ENCODE results near the gene CDC42BPG. TPM values are rescaled to one million over a fixed set of nuclear protein-coding genes. Genes with fewer than 3 reads are reported as not detected.

CDC42BPG gene
- total RNA-seq, 1 experiment from 2014 or later, result 30.1 TPM

DNA sequence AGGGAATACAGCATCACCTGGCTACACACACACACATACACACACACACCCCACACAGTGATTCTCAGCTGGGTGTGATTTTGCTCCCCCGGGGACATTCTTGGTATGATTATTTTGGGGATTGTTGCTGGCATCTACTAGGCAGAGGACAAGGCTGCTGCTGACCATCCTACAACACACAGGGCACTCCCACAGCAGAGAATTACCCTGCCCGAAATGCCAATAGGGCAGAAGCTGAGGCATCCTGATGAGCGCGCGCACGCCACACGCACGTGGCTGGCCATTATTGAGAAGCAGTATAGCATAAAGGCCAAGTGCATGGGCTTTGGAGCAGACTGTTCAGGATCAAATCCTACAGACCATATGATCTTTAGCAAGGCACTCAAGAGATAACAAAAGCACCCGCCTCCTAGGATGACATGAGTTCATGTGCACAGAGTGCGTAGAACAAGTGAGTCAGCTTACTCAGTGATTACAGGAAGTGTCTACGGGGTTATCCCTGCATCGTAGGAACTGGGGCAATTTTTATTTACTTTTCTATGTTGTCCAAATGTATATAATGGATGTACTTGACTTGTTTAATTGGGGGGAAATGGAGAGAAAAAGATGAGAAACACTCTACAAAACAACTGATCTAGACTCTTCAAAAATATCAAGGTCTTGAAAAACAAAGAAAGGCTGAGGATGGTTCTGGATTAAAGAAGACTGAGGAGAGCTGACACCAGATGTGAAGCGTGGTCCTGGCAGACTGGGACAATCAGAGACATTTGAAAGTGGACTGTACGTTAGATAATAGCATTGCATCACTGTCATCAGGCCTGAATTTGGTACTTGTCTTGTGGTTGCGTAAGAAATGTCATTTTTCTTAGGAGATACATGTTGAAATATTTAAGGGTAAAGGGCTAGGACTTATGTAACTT, 41.2 kb upstream of the CDC42BPG start:
- Histone ChIP-seq H3K4me1 (ENCODE audit: control insufficient read depth in 1 of 2, insufficient read depth in 2 of 2, low read length in 2 of 2) (peaks cover 7 to 31% of the 10 kb centered on the region in 2 experiments; a peak in 3 of 4 replicates), H3K79me2 (ENCODE audit: insufficient read depth, low read length) (no peaks in the 10 kb centered on the region), H3K36me3 (ENCODE audit: control insufficient read depth in 1 of 2, insufficient read depth in 2 of 2, low read length in 2 of 2) (no peaks in the 10 kb centered on the region), H3K4me3 (replicated peaks in 1 of 2; ENCODE audit: low read depth in 1 of 2, low read length in 2 of 2) (no peak overlapping the region), H2AFZ (ENCODE audit: low read depth, low read length, poor library complexity, severe bottlenecking) (no peak overlapping the region), H3K27me3 (ENCODE audit: insufficient read depth, low read length) (no peaks in the 10 kb centered on the region), H3K4me2 (ENCODE audit: low read length) (no peak overlapping the region), H3K9ac (ENCODE audit: low read length) (no peak overlapping the region), H4K20me1 (ENCODE audit: insufficient read depth) (no peaks in the 10 kb centered on the region), H3K27ac (ENCODE audit: low read depth, low read length) (no peak overlapping the region), H3K9me2 (ENCODE audit: insufficient read depth) (no peaks in the 10 kb centered on the region), H3K9me3 (ENCODE audit: control insufficient read depth in 1 of 2, insufficient read depth in 1 of 2, low read depth in 1 of 2, low read length in 2 of 2) (no peaks in the 10 kb centered on the region)
- intact Hi-C loops (cut with micrococcal nuclease), result loop anchor here (5.0 kb wide), 1 partner anchor 98 kb away; no protein-coding TSS in a partner anchor
- ChIA-PET CTCF (interaction anchor here (0.8 to 10.8 kb wide), 3 partner anchors 37 to 40 kb away, joined by 3 to 112 read pairs (median 5); no protein-coding TSS in a partner anchor), POLR2A (no interaction called here), RAD21 (ENCODE audit: low non-redundant PET in 1 of 2, low total read pairs in 2 of 2, uncharacterized antibody in 2 of 2, unreplicated experiment in 2 of 2) (no interaction called here)
- TF ChIP-seq ZFX (IDR thresholded peaks at IDR 0.05) (no peak), POLR2A (IDR thresholded peaks at IDR 0.05; ENCODE audit: borderline replicate concordance, extremely low read depth, insufficient read depth, insufficient read length) (no peak), POLR2AphosphoS5 (IDR thresholded peaks at IDR 0.05; ENCODE audit: low read depth, low read length) (no peak), REST (IDR thresholded peaks at IDR 0.05; ENCODE audit: low read depth) (no peak), RAD21 (IDR thresholded peaks at IDR 0.05; ENCODE audit: low read depth) (no peak), CEBPB (IDR thresholded peaks at IDR 0.05; ENCODE audit: low read depth) (no peak), JUND (IDR thresholded peaks at IDR 0.05) (no peak), ZNF274 (IDR thresholded peaks at IDR 0.05; ENCODE audit: low read depth, low read length) (no peak), SP1 (IDR thresholded peaks at IDR 0.05; ENCODE audit: low read depth) (no peak), CBX3 (IDR thresholded peaks at IDR 0.05; ENCODE audit: low read depth) (no peak)
- TF ChIP-seq, protein P1, sequence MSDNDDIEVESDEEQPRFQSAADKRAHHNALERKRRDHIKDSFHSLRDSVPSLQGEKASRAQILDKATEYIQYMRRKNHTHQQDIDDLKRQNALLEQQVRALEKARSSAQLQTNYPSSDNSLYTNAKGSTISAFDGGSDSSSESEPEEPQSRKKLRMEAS (IDR thresholded peaks at IDR 0.05), result no peak
- TF ChIP-seq, protein P2, sequence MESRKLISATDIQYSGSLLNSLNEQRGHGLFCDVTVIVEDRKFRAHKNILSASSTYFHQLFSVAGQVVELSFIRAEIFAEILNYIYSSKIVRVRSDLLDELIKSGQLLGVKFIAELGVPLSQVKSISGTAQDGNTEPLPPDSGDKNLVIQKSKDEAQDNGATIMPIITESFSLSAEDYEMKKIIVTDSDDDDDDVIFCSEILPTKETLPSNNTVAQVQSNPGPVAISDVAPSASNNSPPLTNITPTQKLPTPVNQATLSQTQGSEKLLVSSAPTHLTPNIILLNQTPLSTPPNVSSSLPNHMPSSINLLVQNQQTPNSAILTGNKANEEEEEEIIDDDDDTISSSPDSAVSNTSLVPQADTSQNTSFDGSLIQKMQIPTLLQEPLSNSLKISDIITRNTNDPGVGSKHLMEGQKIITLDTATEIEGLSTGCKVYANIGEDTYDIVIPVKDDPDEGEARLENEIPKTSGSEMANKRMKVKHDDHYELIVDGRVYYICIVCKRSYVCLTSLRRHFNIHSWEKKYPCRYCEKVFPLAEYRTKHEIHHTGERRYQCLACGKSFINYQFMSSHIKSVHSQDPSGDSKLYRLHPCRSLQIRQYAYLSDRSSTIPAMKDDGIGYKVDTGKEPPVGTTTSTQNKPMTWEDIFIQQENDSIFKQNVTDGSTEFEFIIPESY (IDR thresholded peaks at IDR 0.05; ENCODE audit: extremely low read depth, insufficient replicate concordance, low read length), result no peak
- DNase-seq (ENCODE audit: low read depth, low spot score) (no peak), ATAC-seq (no peak)
- no TSS peak for BruUV-seq (replicated peaks)
